H1 (cell line): ENCODE results near the gene SAAL1. TPM values are rescaled to one million over a fixed set of nuclear protein-coding genes. Genes with fewer than 3 reads are reported as not detected.

Experiments used
- CTCF ChIA-PET: fragments of 300-600 bp; sonication (Branson Sonifier 250); formaldehyde crosslinking; loops from one replicate; lab custom pipeline; 2021; ENCODE audit not compliant: partially characterized antibody; lab: Charles Lee
- POLR2A ChIA-PET: fragments of 300-600 bp; sonication (Branson Sonifier 250); formaldehyde crosslinking; loops from one replicate; lab custom pipeline; 2021; ENCODE audit warnings: inconsistent platforms; ENCODE audit not compliant: partially characterized antibody; lab: Charles Lee
- DNase-seq, 2 experiments: peaks; one replicate each; pipeline versions ENCODE4 v3.0.0 to v3.0.0-alpha.2; 2010 to 2022; ENCODE audit warnings: low spot score in 2 of 2, low read depth in 1 of 2, mixed read lengths in 1 of 2
- FAIRE-seq: peaks from 2 replicates; lab custom pipeline; 2011; peaks lifted over from hg19 to GRCh38; lab: Jason Lieb, UNC
- H2AFZ ChIP-seq: 2 replicates; pipeline ENCODE4 v1.8.1; 2012; ENCODE audit warnings: low read length, inconsistent platforms
- H2AK5ac ChIP-seq: 2 replicates; pipeline ENCODE4 v1.6.1; 2013; ENCODE audit warnings: low read depth, low read length
- H2BK120ac ChIP-seq: replicated peaks from 2 replicates; pipeline ENCODE3; 2013; ENCODE audit warnings: low read depth, low read length, inconsistent platforms
- H2BK12ac ChIP-seq: 2 replicates; pipeline ENCODE4 v1.6.1; 2013; ENCODE audit warnings: low read depth, low read length
- H2BK15ac ChIP-seq: 2 replicates; pipeline ENCODE4 v1.6.1; 2013; ENCODE audit warnings: low read length
- H2BK20ac ChIP-seq: 2 replicates; pipeline ENCODE4 v1.6.1; 2013; ENCODE audit warnings: low read length
- H2BK5ac ChIP-seq: 2 replicates; pipeline ENCODE4 v1.6.1; 2013; ENCODE audit warnings: low read depth, low read length
- H3K14ac ChIP-seq: 2 replicates; pipeline ENCODE4 v1.6.1; 2013; ENCODE audit warnings: inconsistent platforms; ENCODE audit not compliant: insufficient read length
- H3K18ac ChIP-seq: 2 replicates; pipeline ENCODE4 v1.6.1; 2013; ENCODE audit warnings: low read length; ENCODE audit errors: extremely low read depth
- H3K23ac ChIP-seq: 2 replicates; pipeline ENCODE4 v1.6.1; 2013; ENCODE audit warnings: inconsistent platforms; ENCODE audit not compliant: insufficient read length
- H3K23me2 ChIP-seq: 2 replicates; pipeline ENCODE4 v1.6.1; 2013; ENCODE audit warnings: low read depth, low read length
- H3K27ac ChIP-seq: 2 replicates; pipeline ENCODE4 v1.6.1; 2011; ENCODE audit warnings: low read depth, low read length, inconsistent platforms
- H3K27me3 ChIP-seq, 4 experiments: replicated peaks in 1 of 4; 1 replicate in 1 of 4; 2 replicates in 3 of 4; pipeline versions ENCODE4 v1.6.1 to v1.8.1; 2011 to 2013; ENCODE audit warnings: low read length in 3 of 4, mild to moderate bottlenecking in 3 of 4, inconsistent platforms in 2 of 4, mixed read lengths in 2 of 4, moderate library complexity in 1 of 4; ENCODE audit not compliant: control insufficient read depth in 3 of 4, insufficient read depth in 3 of 4; ENCODE audit errors: extremely low read depth in 1 of 4
- H3K36me3 ChIP-seq, 4 experiments: 2 replicates each; pipeline versions ENCODE4 v1.6.1 to v1.8.1; 2011 to 2013; ENCODE audit warnings: mild to moderate bottlenecking in 4 of 4, low read length in 3 of 4, moderate library complexity in 2 of 4, control low read depth in 1 of 4, inconsistent platforms in 1 of 4; ENCODE audit not compliant: insufficient read depth in 4 of 4, control insufficient read depth in 2 of 4
- H3K4ac ChIP-seq: replicated peaks from 2 replicates; pipeline ENCODE3; 2013; ENCODE audit warnings: low read length, low read depth, mixed read lengths, inconsistent platforms; ENCODE audit not compliant: insufficient read length
- H3K4me1 ChIP-seq, 4 experiments: replicated peaks in 1 of 4; 1 replicate in 1 of 4; 2 replicates in 3 of 4; pipeline versions ENCODE4 v1.6.1 to v1.8.1; 2011 to 2013; ENCODE audit warnings: low read length in 3 of 4, inconsistent platforms in 2 of 4, mixed read lengths in 1 of 4; ENCODE audit not compliant: insufficient read depth in 4 of 4, control insufficient read depth in 3 of 4
- H3K4me2 ChIP-seq, 2 experiments: 2 replicates each; pipeline versions ENCODE4 v1.6.1 to v1.8.1; 2011 to 2013; ENCODE audit warnings: low read depth in 2 of 2, low read length in 2 of 2, control low read depth in 1 of 2, inconsistent platforms in 1 of 2, mild to moderate bottlenecking in 1 of 2; ENCODE audit not compliant: insufficient read depth in 1 of 2
- H3K4me3 ChIP-seq, 4 experiments: fragments of 200-600, 300-600 bp in 1 of 4; sonication (generic), shearing (Covaris generic), sonication (Bioruptor Twin) in 1 of 4; 2 replicates each; pipeline versions ENCODE4 v1.5.1 to v1.8.1; 2011 to 2016; ENCODE audit warnings: low read length in 4 of 4, low read depth in 3 of 4, control low read depth in 2 of 4, inconsistent platforms in 2 of 4, mild to moderate bottlenecking in 2 of 4, mixed read lengths in 1 of 4, moderate library complexity in 1 of 4; ENCODE audit not compliant: insufficient read depth in 2 of 4; ENCODE audit errors: extremely low read depth in 1 of 4
- H3K56ac ChIP-seq: replicated peaks from 2 replicates; pipeline ENCODE3; 2013; ENCODE audit warnings: low read depth, mild to moderate bottlenecking, mixed read lengths, low read length, inconsistent platforms; ENCODE audit not compliant: insufficient read length
- H3K79me1 ChIP-seq: 2 replicates; pipeline ENCODE4 v1.6.1; 2013; ENCODE audit warnings: low read depth, low read length, control low read depth
- H3K79me2 ChIP-seq, 2 experiments: 2 replicates each; pipeline versions ENCODE4 v1.6.1 to v1.8.1; 2012 to 2013; ENCODE audit warnings: low read length in 2 of 2, mild to moderate bottlenecking in 2 of 2, inconsistent platforms in 1 of 2; ENCODE audit not compliant: insufficient read depth in 2 of 2, control insufficient read depth in 1 of 2
- H3K9ac ChIP-seq, 4 experiments: replicated peaks in 1 of 4; 1 replicate in 1 of 4; 2 replicates in 3 of 4; pipeline versions ENCODE4 v1.6.1 to v1.8.1; 2011 to 2013; ENCODE audit warnings: low read depth in 3 of 4, low read length in 3 of 4, control low read depth in 2 of 4, mild to moderate bottlenecking in 2 of 4, moderate library complexity in 2 of 4, inconsistent platforms in 1 of 4; ENCODE audit errors: extremely low read depth in 1 of 4
- H3K9me3 ChIP-seq, 2 experiments: 2 replicates each; pipeline versions ENCODE4 v1.6.1 to v1.8.1; 2012 to 2013; ENCODE audit warnings: mild to moderate bottlenecking in 2 of 2, moderate library complexity in 2 of 2, control low read depth in 1 of 2, inconsistent platforms in 1 of 2, low read depth in 1 of 2, low read length in 1 of 2, mixed read lengths in 1 of 2; ENCODE audit not compliant: insufficient read depth in 2 of 2
- H4K20me1 ChIP-seq, 2 experiments: replicated peaks in 1 of 2; 2 replicates each; pipeline versions ENCODE3 to v1.8.1; 2011 to 2013; ENCODE audit warnings: inconsistent platforms in 2 of 2, low read length in 2 of 2, mild to moderate bottlenecking in 1 of 2; ENCODE audit not compliant: insufficient read depth in 2 of 2, control insufficient read depth in 1 of 2
- H4K5ac ChIP-seq: 2 replicates; pipeline ENCODE4 v1.6.1; 2013; ENCODE audit warnings: low read length, low read depth, mixed read lengths, inconsistent platforms; ENCODE audit not compliant: insufficient read length
- H4K8ac ChIP-seq: 2 replicates; pipeline ENCODE4 v1.8.0; 2013; ENCODE audit warnings: mild to moderate bottlenecking, moderate library complexity, low read length, inconsistent platforms; ENCODE audit not compliant: insufficient read depth; ENCODE audit errors: extremely low read depth
- H4K91ac ChIP-seq: replicated peaks from 2 replicates; pipeline ENCODE3; 2013; ENCODE audit warnings: low read length, mixed read lengths, inconsistent platforms; ENCODE audit not compliant: insufficient read length
- CHD1 ChIP-seq: IDR thresholded peaks from 2 replicates; pipeline ENCODE4 v1.6.1; 2012; ENCODE audit warnings: low read depth, low read length, improper control_type of control experiment
- WGBS, 2 experiments: shearing (Covaris generic) in 1 of 2; methylation state at CpG; one replicate each; pipeline versions ENCODE4 v1.1.6 to v1.1.7; 2013 to 2015; ENCODE audit warnings: low lambda C conversion rate in 2 of 2, mixed read lengths in 2 of 2, inconsistent platforms in 1 of 2, low coverage in 1 of 2, missing lambda C conversion rate in 1 of 2; ENCODE audit not compliant: insufficient replicate concordance in 2 of 2, insufficient coverage in 1 of 2, insufficient read length in 1 of 2; ENCODE audit errors: extremely low coverage in 1 of 2, missing lambda C conversion rate in 1 of 2; 5-methylcytosine and 5-hydroxymethylcytosine counted together
- polyA plus RNA-seq, 7 experiments: library from polyadenylated mRNA; depleted of rRNA in 3 of 7; stranded (reverse) in 5 of 7; unstranded in 2 of 7; fragments of >200 nt in 5 of 7; fragments of 200-250 nt in 2 of 7; gene quantifications; 1 replicate in 5 of 7; 2 replicates in 1 of 7; 4 replicates in 1 of 7; pipeline versions ENCODE4 v1.2.1 to v1.2.3, GENCODE V29; 2011 to 2013; ENCODE audit warnings: missing spikeins in 2 of 7, mixed read lengths in 2 of 7
- total RNA-seq: library from RNA; stranded (reverse); fragmentation: NEBNext Ultra II Directional; extraction: Animal tissue kit (Norgen Biotek cat#: 25700); gene quantifications from 2 replicates; pipeline ENCODE4 v1.2.1, GENCODE V29; 2021

SAAL1 gene
- total and polyA plus RNA-seq, 2 of the 8 experiments (the other 6 are each of a cell fraction or from before 2014, with no cell fraction given), result 26.4 to 46.6 TPM

DNA sequence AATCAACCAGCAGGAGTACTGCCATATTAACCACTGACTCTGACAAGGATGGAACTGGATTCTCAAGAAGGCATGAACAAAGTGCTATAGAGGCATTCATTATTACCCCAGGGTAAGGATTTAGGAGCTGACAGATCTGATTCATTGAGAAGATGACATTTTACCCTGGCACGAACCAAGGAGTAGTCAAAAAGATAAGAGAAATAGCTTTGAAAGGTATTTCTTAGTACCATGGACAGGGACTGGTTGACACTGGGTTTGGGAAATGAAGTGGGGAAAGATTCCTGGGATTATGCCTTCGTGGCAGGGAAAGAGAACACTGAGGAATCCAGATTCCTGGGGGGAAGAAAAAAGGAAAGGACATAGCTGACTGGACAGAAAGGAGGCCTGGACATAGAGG, 5.1 kb upstream of the SAAL1 start:
- H3K36me3 ChIP-seq, result no peaks in the 10 kb centered on the region
- ChIA-PET CTCF (interaction anchor here (0.6 to 3.7 kb wide), 10 partner anchors 33 to 687 kb away, joined by 3 to 24 read pairs (median 4); no protein-coding TSS in a partner anchor), POLR2A (no interaction called here)
- H2BK120ac ChIP-seq, result no peak overlapping the region
- H3K56ac ChIP-seq, result no peak overlapping the region
- no peaks in the 10 kb centered on the region for H4K20me1 ChIP-seq
- no peak overlapping the region for H3K4me3 ChIP-seq
- H3K9ac ChIP-seq, result no peak overlapping the region
- H3K4ac ChIP-seq, result no peak overlapping the region
- WGBS, 2 experiments, result 47% methylated on average over 2 of the region's 2 CpGs; no CpG with 5 or more reads in 1 of the 2 experiments
- no peak overlapping the region for H2BK12ac ChIP-seq
- no peaks in the 10 kb centered on the region for H3K9me3 ChIP-seq
- no peak for DNase-seq
- H2AFZ ChIP-seq, result no peak overlapping the region
- no peaks in the 10 kb centered on the region for H3K79me1 ChIP-seq
- FAIRE-seq, result no peak
- no peak overlapping the region for H4K5ac ChIP-seq
- peaks cover 0 to 6% (median 2%) of the 10 kb centered on the region in 4 experiments; a peak in 3 of 7 replicates for H3K27me3 ChIP-seq
- no peak overlapping the region for H3K18ac ChIP-seq
- H3K14ac ChIP-seq, result no peak overlapping the region
- no peak overlapping the region for H2BK15ac ChIP-seq
- H3K27ac ChIP-seq, result no peak overlapping the region
- no peak overlapping the region for H2AK5ac ChIP-seq
- no peaks in the 10 kb centered on the region for H3K4me1 ChIP-seq
- no peak overlapping the region for H4K8ac ChIP-seq
- no peak overlapping the region for H4K91ac ChIP-seq
- H3K23me2 ChIP-seq, result 0 out of 2 replicates have a peak, but pooled peaks cover 2% of the 10 kb centered on the region
- no peak overlapping the region for H3K23ac ChIP-seq
- H2BK20ac ChIP-seq, result no peak overlapping the region
- H3K4me2 ChIP-seq, result no peak overlapping the region
- no peak overlapping the region for H2BK5ac ChIP-seq
- no peaks in the 10 kb centered on the region for H3K79me2 ChIP-seq
- TF ChIP-seq CHD1, result no peak
